ENCODE data around the gene SLC2A9. TPM values are rescaled to one million over a fixed set of nuclear protein-coding genes. Genes with fewer than 3 reads are reported as not detected.

The SLC2A9 gene
- total and polyA plus RNA-seq, 8 donors = 1.2 to 5.7 (median 2.4) TPM

DNA sequence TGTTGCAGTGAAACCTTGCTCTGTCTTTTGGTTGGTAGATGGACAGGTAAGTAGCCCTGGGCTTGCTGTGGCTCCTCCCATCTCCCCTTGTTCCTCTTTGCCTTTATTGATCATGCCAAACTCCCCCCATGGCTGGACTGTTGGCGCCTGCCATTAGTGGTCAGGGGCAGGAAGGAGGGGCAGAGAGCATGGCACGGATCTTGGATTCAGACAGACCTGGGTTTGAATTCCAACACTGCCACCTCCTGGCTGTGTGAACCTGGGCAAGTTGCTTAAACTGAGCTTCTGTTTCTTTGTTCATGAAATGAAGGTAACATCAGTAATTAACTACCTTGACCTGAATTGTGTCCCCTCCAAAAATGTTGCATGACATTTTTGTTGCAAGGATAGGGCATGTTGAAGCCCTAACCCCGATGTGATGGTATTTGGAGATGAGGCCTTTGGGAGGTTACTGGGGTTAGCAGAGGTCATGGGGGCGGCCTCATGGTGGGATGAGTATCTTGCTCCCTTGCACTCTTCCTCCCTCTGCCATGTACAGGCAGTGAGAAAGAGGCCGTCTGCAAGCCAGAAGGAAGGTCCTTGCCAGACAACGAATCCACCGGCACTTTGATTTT, 6.0 kb downstream of the SLC2A9 start:
- H3K4me3 ChIP-seq = no peak overlapping the region
- H3K27ac ChIP-seq = no peak overlapping the region
- 34 to 38% methylated on average over 7 of the region's 7 CpGs for WGBS, 2 donors
- no peaks in the 10 kb centered on the region for H3K9me3 ChIP-seq
- FAIRE-seq (no peak), DNase-seq (peak in 1 of 6 donors; percentile 52), ATAC-seq (no peak)
- TF ChIP-seq, protein P1, sequence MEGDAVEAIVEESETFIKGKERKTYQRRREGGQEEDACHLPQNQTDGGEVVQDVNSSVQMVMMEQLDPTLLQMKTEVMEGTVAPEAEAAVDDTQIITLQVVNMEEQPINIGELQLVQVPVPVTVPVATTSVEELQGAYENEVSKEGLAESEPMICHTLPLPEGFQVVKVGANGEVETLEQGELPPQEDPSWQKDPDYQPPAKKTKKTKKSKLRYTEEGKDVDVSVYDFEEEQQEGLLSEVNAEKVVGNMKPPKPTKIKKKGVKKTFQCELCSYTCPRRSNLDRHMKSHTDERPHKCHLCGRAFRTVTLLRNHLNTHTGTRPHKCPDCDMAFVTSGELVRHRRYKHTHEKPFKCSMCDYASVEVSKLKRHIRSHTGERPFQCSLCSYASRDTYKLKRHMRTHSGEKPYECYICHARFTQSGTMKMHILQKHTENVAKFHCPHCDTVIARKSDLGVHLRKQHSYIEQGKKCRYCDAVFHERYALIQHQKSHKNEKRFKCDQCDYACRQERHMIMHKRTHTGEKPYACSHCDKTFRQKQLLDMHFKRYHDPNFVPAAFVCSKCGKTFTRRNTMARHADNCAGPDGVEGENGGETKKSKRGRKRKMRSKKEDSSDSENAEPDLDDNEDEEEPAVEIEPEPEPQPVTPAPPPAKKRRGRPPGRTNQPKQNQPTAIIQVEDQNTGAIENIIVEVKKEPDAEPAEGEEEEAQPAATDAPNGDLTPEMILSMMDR (IDR thresholded peaks at IDR 0.05) = peak in 2 of 4 donors; percentile 16 to 23
- no peaks in the 10 kb centered on the region for H3K27me3 ChIP-seq
- H3K36me3 ChIP-seq = no peaks in the 10 kb centered on the region
- intact Hi-C loops (cut with DNase I) = loop anchor here in 2 of 3 donors (5.0 to 10.0 kb wide), 2 partner anchors 248 to 310 kb away; no protein-coding TSS in a partner anchor
- no peaks in the 10 kb centered on the region for H3K4me1 ChIP-seq

DNA sequence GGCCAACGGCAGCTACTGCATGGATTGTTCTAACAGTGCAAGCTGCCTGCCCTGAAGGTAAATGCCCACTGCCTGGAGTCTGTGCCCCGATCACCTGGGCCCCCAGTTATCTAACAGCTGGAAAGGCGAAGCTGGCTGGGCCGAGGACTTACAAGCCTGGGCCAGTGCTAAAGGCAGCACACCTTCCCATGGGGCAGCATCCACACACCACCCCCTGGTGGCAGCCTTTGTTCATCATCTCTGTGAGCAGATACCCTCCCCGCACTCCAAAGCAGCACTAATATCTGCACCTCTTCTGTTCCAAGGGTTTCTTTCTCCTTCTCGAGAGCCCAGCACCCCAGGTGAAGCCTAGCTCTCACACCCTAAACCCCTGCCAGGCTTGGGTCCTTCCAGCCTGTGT, 7.6 kb downstream of the SLC2A9 start:
- Histone ChIP-seq H3K36me3 (no peaks in the 10 kb centered on the region), H3K27me3 (no peaks in the 10 kb centered on the region), H3K27ac (no peak overlapping the region), H3K9me3 (no peaks in the 10 kb centered on the region), H3K4me3 (no peak overlapping the region), H3K4me1 (no peaks in the 10 kb centered on the region)
- ATAC-seq (peak; percentile 68 to 84 (median 80)), DNase-seq (peak in 4 of 6 donors; percentile 40 to 80 (median 63)), FAIRE-seq (no peak)
- intact Hi-C loops (cut with DNase I) = loop anchor here in 1 of 3 donors (5.0 to 10.0 kb wide), 2 partner anchors 246 to 309 kb away; no protein-coding TSS in a partner anchor
- WGBS, 2 donors = 36 to 51% methylated on average over 6 of the region's 6 CpGs
- TF ChIP-seq, protein P1 (IDR thresholded peaks at IDR 0.05) = peak; percentile 26 to 50 (median 31)

DNA sequence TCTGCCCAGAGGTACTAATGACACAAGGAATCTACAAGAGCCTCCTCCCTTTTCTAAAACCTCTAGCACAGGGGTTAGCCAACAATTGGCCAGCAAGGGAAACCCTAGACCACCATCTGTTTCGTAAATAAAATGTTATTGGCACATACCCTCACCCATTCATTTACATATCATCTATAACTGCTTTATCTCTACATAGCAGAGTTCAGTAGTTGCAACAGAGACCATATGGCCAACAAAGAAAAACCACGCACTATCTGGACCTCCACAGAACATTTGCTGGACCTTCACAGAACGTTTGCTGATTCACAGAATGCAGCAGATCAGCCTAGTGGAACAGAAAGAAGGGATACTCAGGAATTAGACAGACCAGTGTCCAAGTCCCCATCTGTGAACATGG, 9.4 kb downstream of the SLC2A9 start:
- Histone ChIP-seq H3K27ac (no peak overlapping the region), H3K9me3 (no peaks in the 10 kb centered on the region), H3K4me1 (peaks cover 0 to 1% (median 0%) of the 10 kb centered on the region in 3 donors), H3K27me3 (no peaks in the 10 kb centered on the region), H3K4me3 (no peak overlapping the region), H3K36me3 (no peaks in the 10 kb centered on the region)
- intact Hi-C loops (cut with DNase I) = loop anchor here in 1 of 3 donors (5.0 to 10.0 kb wide), 2 partner anchors 245 to 307 kb away; no protein-coding TSS in a partner anchor
- DNase-seq (no peak), FAIRE-seq (no peak), ATAC-seq (no peak)
- WGBS, 2 donors = 64 to 69% methylated on average over 3 of the region's 3 CpGs
- TF ChIP-seq, protein P1 (IDR thresholded peaks at IDR 0.05) = no peak

DNA sequence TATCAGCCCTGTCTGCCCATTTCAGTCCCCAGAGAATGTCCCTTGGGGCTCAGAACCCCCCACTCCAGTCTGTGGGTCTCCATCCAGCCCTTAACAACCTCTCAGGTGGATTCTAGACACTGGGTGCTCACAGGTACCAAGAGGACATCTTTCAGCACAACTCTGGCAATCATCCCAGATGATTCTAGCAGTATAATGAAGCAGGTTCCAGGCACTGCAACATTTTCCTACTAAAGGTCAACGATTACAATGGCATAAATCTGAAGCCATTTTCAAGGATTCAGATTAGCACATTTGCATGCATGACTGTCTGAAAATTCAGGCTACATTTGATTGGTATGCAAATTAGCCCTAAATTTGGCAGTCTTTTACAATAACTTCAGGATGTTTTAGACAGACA, 10.0 kb downstream of the SLC2A9 start:
- no peak overlapping the region for H3K4me3 ChIP-seq
- no peak for ATAC-seq
- no peak overlapping the region for H3K27ac ChIP-seq
- no peaks in the 10 kb centered on the region for H3K9me3 ChIP-seq
- H3K36me3 ChIP-seq = no peaks in the 10 kb centered on the region
- intact Hi-C loops (cut with DNase I) = loop anchor here in 1 of 3 donors (5.0 to 10.0 kb wide), 2 partner anchors 244 to 306 kb away; no protein-coding TSS in a partner anchor
- 55 to 59% methylated on average over 1 of the region's 1 CpG for WGBS, 2 donors
- TF ChIP-seq, protein P1 (IDR thresholded peaks at IDR 0.05) = no peak
- H3K4me1 ChIP-seq = peaks cover 0 to 8% (median 0%) of the 10 kb centered on the region in 3 donors
- no peaks in the 10 kb centered on the region for H3K27me3 ChIP-seq
- FAIRE-seq = no peak
- DNase-seq = no peak

Data from pancreas (tissue), 10 donors.